Right hindlimb (tissue), 1 donor: ENCODE data around the gene CDKN1C.
"Not testable (repeated sequence)": the region's sequence is repeated elsewhere in the genome, so short reads cannot be mapped to it uniquely, and the experiment has no call there.

ENCODE experiments used
- DNase-seq: peaks from one replicate; pipeline ENCODE4 v3.0.0-alpha.2; 2018

CDKN1C gene

DNA sequence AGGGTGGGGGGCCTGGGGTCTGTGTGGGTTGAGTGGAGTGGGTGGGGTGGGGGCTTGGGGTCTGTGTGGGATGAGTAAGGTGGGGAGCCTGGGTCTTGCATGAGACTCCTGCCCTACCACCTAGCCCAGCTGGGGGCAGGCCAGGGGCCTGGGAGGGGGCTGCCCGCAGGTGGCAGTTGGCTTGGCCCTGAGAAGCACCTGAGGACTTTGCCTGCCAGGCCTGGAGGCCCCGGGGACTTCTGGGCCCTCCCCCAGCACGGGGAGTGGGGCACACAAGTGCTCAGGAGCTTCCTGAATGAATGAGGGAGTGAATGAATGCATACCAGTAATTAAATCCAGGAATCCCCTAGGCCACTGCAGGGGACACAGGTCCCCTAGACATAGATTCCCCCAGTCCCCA, 37.1 kb upstream of the CDKN1C start:
- DNase-seq, result no peak

- DNase-seq, result no peak
Measured at GRCh38 chr11:2921742-2922493, 36.3 kb upstream of the CDKN1C start.

DNA sequence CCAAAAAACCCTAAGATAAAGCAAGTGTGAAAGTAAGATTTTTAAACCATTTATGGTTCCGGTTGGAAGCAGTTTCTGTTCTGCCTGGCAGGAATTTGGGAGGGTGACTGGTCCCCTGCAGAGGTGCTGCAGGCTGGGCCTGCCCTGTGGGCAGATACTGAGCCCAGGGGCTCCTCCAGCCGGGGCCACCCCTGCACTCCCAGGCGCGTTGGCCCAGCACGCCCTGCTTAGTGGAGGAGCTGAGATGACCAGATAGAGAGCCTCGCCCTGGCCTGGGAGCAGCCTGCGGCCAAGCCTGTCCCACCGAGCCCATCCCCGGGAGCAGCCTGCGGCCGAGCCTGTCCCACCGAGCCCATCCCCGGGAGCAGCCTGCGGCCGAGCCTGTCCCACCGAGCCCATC, 35.7 kb upstream of the CDKN1C start:
- no peak for DNase-seq

GRCh38 chr11:2920343-2920742, 34.8 kb upstream of the CDKN1C start:
- no peak for DNase-seq

DNA sequence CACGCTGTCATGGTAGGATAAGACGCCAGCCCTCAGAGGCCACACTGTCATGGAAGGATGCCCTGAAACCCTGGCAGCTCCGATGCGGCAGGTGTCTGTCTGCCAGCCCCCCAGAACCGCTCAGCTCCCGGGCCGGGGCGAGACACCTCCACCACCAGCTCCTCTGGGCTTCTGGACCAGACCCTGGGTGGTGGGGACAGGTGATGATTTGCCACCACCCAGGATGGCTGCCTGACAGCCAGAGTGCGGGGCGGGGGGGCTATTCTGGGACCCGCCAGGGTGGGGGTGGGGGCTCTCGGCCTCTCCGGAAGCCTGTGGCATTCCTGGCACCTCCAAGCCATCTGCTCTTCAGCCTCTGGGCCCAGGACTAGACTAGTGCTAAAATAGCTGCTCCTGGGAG, 34.3 kb upstream of the CDKN1C start:
- no peak for DNase-seq

- no peak for DNase-seq
Measured at GRCh38 chr11:2919188-2919587, 33.6 kb upstream of the CDKN1C start.

DNA sequence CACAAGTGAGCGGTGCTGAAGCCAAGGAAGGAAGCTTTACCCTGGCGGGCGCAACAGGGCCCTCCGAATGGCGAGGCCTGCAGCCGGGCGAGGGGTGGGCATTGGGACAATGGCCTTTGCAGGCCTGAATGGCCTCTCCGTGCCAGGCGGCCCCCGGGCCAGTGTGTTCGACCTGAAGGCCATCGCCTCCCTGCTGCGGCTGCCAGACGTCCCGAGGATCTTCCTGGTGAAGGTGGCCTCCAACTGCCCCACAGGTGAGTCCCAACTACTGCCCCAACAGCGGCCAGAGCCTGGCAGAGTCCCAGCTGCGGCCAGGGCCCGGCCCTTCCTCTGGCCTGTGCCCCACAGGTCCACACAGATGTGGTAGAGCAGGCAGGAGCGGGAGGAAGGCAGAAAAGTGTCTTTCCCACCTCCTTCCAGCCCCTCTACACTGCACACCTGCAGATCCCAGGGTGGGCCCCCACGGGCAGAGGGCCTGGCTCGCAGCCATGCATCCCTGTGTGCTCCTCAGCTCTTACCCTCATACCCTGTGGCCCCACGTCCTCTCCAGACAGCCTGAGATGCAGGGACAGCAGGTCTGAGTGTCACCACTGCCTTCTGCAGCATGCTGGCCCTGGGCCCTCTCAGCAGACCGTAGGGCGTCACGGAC, 32.4 kb upstream of the CDKN1C start:
- DNase-seq, result no peak

DNA sequence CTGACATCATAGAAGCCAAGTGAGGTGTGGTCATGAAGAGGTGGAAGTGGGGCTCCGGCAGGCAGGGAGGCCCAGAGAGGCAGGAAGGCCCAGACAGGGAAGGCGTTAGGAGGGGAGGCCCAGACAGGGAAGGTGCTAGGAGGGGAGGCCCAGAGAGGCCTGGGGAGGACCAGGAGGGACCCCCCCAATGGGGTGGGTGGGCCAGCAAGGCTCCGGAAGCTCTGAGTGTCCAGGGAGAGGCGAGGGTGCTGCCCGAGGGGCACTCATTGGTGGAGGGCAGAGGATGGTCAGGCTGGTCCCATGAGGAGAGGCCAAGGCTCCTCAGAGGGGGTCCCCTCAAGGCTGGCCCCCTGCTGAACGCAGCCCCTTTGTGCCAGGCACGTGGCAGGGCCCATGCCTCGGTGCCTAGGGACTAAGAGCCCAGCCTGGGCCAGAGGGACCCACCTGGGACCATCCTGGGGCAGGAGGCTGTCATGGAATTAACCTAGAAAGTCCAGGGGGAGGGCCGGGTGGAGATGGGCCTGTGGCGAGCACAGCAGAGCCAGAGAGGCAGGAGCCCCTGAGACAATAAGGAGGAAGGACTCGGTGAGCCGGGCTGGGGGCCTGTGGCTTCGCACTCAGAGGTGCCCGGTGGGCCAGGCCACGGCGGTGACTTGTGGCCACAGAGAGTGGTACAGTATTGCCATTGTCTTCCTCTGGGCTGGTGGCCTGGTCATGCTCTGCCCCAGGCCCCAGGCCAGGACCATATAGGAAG, 31.5 kb upstream of the CDKN1C start:
- no peak for DNase-seq

DNA sequence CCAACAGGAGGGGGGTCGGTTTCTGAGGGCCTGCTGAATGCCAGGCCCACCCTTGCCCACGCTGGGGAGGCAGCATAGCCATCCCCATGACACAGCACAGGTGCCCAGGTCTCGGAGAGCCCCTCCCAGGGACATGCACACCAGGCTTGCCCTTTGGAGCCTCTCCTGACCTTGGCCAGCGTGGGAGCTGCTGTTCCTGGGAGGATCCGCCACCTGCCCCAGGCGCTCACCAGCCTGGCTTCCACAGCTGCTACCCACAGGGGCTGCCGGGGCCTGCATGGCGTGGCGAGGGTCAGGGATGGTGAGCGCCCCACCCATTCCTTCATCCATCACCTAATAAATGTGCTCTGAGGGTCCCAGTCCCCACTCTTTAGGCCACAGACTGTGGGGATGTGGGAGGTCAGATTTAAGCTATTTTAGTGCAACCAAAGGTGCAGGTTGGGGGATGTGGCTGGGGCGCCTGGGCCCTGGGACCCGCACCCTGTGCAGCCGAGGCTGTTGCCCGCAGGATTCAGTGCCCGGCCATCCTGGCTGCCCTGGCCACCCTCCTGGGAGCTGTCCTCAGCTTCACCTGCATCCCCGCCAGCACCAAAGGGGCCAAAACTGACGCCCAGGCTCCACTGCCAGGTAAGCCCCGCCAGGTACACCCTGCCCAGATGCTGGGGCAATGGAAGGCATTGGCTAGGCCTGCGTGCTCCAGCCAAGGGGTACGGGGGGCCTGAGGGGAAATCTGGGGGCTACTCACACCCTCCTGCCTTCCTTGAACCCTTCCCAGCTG, 30.7 kb upstream of the CDKN1C start:
- DNase-seq, result no peak

GRCh38 chr11:2915473-2915872, 29.9 kb upstream of the CDKN1C start:
- no peak for DNase-seq

GRCh38 chr11:2914455-2915195, 29.1 kb upstream of the CDKN1C start:
- no peak for DNase-seq

GRCh38 chr11:2913776-2914175, 28.2 kb upstream of the CDKN1C start:
- no peak for DNase-seq

GRCh38 chr11:2913019-2913431, 27.4 kb upstream of the CDKN1C start:
- DNase-seq, result no peak

DNA sequence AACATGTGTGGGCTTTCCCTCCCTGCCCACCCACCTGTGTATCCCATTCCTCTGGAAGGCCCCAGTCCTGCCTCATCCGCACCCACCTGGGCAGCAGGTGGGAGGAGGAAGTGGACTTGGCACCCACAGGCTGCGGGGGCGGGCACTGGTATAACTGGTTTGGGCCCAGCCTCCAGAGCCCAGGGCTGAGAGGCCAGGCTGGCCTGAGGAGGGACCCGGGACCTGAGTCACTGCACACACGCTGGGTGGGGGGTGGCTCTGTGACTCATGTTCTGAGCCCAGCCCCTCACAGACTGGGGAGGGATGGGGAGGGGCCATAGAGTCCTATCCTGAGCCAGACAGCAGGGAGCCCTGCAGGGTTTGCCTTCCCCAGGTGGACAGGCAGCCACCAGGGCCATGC, 26.9 kb upstream of the CDKN1C start:
- DNase-seq, result no peak

DNA sequence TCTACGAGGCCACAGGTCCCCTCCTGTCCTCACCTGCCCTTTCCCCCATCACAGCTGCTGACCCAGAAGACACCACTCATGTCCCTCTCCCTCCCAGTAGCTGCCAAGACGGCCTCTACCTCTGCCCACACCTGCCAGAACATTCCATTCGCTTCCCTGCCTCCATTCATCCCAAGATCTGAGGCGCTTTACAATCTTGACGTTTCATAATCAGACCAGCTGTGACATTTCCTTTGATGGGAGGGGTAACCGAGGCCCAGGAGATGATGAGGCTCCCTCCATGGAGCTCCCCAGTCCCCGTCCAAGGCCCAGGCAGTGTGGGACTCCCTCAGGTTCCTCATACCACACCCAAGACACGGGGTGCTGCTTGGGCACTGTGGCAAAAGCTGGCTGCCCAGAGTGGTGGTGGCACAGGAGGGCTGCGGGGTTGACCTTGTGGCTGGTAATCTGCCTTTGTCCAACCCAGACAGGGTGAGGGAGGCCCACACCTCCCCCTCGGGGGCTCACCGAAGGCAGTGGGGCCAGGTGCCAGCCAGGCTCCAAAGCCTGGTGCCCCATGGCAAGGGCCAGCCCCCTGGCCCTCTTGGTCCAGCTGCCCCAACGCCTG, 26.3 kb upstream of the CDKN1C start:
- DNase-seq, result no peak

- DNase-seq, result no peak
Measured at GRCh38 chr11:2911088-2911784, 25.7 kb upstream of the CDKN1C start.

- no peak for DNase-seq
Measured at GRCh38 chr11:2910401-2910955, 24.9 kb upstream of the CDKN1C start.

DNA sequence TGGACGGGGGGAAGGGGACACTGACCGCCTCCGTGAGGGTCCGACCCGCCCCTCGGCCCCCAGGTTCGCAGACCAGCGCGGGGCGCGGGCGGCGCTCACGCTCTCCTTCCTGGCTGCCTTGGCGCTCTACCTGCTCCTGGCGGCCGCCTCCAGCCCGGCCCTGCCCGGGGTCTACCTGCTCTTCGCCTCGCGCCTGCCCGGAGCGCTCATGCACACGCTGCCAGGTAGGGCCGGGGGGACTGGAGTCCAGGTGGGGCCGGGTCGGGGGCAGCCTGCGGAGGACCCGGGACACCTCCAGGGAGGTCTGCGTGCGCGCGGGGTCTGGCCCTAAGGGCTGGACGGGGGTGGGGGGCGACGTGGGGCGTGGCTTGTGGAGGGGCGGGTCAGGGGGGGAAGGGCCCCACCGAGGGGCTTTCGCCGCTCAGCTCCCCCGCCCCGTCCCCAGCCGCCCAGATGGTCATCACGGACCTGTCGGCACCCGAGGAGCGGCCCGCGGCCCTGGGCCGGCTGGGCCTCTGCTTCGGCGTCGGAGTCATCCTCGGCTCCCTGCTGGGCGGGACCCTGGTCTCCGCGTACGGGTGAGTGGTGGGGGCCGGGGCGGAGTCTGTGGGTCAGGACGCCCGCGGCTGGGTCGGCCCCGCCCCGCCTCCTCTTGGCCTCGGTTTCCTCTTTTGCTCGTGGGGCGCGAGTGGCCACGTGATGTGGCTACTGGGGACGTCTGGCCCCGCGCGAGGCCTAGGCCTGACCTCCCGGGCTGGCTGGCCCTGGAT, 23.7 kb upstream of the CDKN1C start:
- DNase-seq, result no peak

DNA sequence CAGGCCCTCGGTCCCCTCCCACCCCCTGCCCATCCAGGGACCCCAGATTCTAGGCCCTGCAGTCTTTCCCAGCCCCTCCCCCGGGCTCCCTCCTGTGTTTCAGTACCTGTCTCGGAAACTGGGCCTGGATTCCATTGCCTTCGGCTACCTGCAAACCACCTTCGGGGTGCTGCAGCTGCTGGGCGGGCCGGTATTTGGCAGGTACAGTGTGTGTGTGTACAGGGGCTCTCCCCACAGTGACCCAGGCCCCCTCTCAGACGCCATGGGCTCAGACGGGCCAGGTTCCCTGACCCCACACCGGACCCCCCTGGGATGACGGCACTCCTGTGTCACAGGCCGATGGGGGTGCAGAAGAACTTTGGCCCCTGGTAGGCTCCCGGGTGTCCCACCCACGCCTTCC, 22.6 kb upstream of the CDKN1C start:
- no peak for DNase-seq

GRCh38 chr11:2905299-2905698, 19.7 kb upstream of the CDKN1C start:
- DNase-seq, result not testable (repeated sequence)
